Uterus (tissue), 4 donors: ENCODE results near the gene HLA-C. TPM values are rescaled to one million over a fixed set of nuclear protein-coding genes. Genes with fewer than 3 reads are reported as not detected.

ENCODE experiments used
- DNase-seq, 2 donors: peaks; one replicate each; pipeline ENCODE4 v3.0.0-alpha.2; 2019 to 2020
- H3K27ac ChIP-seq, 2 donors: fragments of 200-600 bp; sonication (generic); 1 replicate in 1 of 2; 2 replicates in 1 of 2; pipeline ENCODE4 v1.5.1; 2016 to 2018
- H3K27me3 ChIP-seq, 2 donors: fragments of 200-600 bp; sonication (generic); one replicate each; pipeline ENCODE4 v1.5.1; 2018 to 2019; ENCODE audit warnings: control low read depth in 1 of 2
- H3K36me3 ChIP-seq, 2 donors: fragments of 200-600 bp; sonication (generic); one replicate each; pipeline ENCODE4 v1.5.1; 2019; ENCODE audit warnings: control low read depth in 1 of 2
- H3K4me1 ChIP-seq, 2 donors: fragments of 200-600 bp; sonication (generic); one replicate each; pipeline ENCODE4 v1.5.1; 2018 to 2019; ENCODE audit warnings: control low read depth in 1 of 2
- H3K4me3 ChIP-seq, 2 donors: fragments of 200-600 bp; sonication (generic); 1 replicate in 1 of 2; 2 replicates in 1 of 2; pipeline ENCODE4 v1.5.1; 2018 to 2019; ENCODE audit warnings: mild to moderate bottlenecking in 1 of 2
- H3K9me3 ChIP-seq, 2 donors: fragments of 200-600 bp; sonication (generic); one replicate each; pipeline ENCODE4 v1.5.1; 2019; ENCODE audit warnings: control low read depth in 1 of 2
- POLR2A ChIP-seq, 2 donors: fragments of 450-650 bp; IDR thresholded peaks; one replicate each; pipeline ENCODE4 v1.6.1; 2016; ENCODE audit warnings: antibody characterized with exemption in 2 of 2, mild to moderate bottlenecking in 1 of 2, moderate library complexity in 1 of 2
- intact Hi-C: fragments of 100-400 bp; cut with DNase I; formaldehyde crosslinking; loops from one replicate; pipeline ENCODE4 v1.15.1; 2023; ENCODE audit warnings: low total_unique reads
- total RNA-seq, 4 donors: library from RNA; depleted of rRNA in 3 of 4; stranded (reverse); fragments of >200 nt in 3 of 4; gene quantifications; one replicate each; pipeline versions ENCODE4 v1.1.0 to v1.2.4, GENCODE V29; 2014 to 2023
- TF ChIP-seq, protein P1 (sequence below), 4 experiments: fragments of 200-600 bp in 2 of 4; fragments of 450-650 bp in 2 of 4; sonication (generic) in 2 of 4; IDR thresholded peaks; one replicate each; pipeline ENCODE4 v1.5.1; 2016 to 2019; ENCODE audit warnings: antibody characterized with exemption in 4 of 4, mild to moderate bottlenecking in 2 of 4, moderate library complexity in 1 of 4
- donor health status: DM: yes; HTN: yes; CAD: no.

HLA-C gene
- total RNA-seq, 4 donors from 2014 or later: 209 to 650 (median 336) TPM

DNA sequence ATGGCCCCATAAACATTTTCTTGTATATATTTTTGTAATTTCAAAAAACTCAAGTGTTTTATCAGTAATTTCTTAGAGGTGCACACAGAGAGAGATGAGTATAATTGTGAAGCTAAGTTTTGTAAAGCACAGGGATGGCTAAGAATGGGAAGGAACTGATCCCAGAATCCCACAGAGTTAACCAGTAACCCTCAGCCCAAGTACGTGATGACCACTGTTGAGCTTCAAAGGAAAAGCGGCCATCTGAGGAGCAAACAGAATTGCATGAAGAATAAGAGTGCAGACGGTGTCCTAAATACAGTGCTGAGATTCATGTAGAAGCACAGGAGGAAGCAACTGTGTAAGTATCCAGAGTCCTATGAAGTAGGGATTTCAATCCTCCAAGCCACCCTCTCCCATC is 28.1 kb upstream of the HLA-C start:
- H3K27me3 ChIP-seq: peaks cover 0 to 6% of the 10 kb centered on the region in 2 donors
- TF ChIP-seq POLR2A (IDR thresholded peaks at IDR 0.05): no peak
- TF ChIP-seq, protein P1, sequence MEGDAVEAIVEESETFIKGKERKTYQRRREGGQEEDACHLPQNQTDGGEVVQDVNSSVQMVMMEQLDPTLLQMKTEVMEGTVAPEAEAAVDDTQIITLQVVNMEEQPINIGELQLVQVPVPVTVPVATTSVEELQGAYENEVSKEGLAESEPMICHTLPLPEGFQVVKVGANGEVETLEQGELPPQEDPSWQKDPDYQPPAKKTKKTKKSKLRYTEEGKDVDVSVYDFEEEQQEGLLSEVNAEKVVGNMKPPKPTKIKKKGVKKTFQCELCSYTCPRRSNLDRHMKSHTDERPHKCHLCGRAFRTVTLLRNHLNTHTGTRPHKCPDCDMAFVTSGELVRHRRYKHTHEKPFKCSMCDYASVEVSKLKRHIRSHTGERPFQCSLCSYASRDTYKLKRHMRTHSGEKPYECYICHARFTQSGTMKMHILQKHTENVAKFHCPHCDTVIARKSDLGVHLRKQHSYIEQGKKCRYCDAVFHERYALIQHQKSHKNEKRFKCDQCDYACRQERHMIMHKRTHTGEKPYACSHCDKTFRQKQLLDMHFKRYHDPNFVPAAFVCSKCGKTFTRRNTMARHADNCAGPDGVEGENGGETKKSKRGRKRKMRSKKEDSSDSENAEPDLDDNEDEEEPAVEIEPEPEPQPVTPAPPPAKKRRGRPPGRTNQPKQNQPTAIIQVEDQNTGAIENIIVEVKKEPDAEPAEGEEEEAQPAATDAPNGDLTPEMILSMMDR (IDR thresholded peaks at IDR 0.05): no peak
- intact Hi-C loops: no loop called here
- H3K4me1 ChIP-seq: no peaks in the 10 kb centered on the region
- no peak overlapping the region for H3K4me3 ChIP-seq
- DNase-seq: no peak
- no peaks in the 10 kb centered on the region for H3K36me3 ChIP-seq
- no peaks in the 10 kb centered on the region for H3K9me3 ChIP-seq
- H3K27ac ChIP-seq: no peak overlapping the region

DNA sequence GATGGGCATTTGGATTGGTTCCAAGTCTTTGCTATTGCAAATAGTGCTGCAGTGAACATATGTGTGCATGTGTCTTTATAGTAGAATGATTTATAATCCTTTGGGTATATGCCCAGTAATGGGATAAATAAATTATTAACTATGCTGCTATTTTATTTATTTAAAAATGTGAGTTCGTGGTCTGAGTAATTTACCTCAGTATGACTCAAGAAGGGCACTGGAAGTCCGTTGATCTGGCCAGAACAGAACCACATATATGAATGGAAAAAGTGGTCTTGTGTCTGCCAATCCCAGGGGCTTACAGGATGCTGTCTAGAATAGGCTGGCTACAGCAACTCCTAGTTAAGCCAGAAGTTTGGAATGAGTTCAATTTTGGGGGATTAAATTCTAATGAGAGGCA is 27.6 kb upstream of the HLA-C start:
- H3K9me3 ChIP-seq: no peaks in the 10 kb centered on the region
- TF ChIP-seq, protein P1 (IDR thresholded peaks at IDR 0.05): no peak
- no peak for TF ChIP-seq POLR2A (IDR thresholded peaks at IDR 0.05)
- intact Hi-C loops: no loop called here
- no peak overlapping the region for H3K27ac ChIP-seq
- no peaks in the 10 kb centered on the region for H3K36me3 ChIP-seq
- peaks cover 0 to 6% of the 10 kb centered on the region in 2 donors for H3K27me3 ChIP-seq
- no peaks in the 10 kb centered on the region for H3K4me1 ChIP-seq
- H3K4me3 ChIP-seq: no peak overlapping the region
- DNase-seq: no peak

DNA sequence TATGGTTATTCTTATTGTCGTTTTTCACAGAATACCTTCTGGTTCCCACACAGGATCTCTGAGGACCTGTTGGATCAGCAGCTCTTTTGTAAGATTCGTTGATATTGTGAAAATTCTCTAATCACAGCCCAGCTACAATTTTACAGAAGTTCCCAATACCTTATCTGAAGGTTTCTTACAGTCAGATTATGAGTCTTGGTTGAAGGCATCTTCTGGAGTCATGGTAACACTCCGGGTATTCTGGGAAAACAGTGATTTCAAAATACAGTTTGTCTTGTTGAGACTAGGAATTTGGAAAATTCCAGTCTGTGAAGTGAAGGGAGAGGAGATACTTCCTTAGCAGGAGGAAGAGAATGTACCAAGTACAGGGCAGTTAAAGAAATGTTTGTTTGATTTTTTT is 22.2 kb upstream of the HLA-C start:
- Histone ChIP-seq H3K4me1 (no peaks in the 10 kb centered on the region), H3K36me3 (no peaks in the 10 kb centered on the region), H3K27me3 (peaks cover 0 to 6% of the 10 kb centered on the region in 2 donors), H3K4me3 (no peak overlapping the region), H3K9me3 (no peaks in the 10 kb centered on the region), H3K27ac (no peak overlapping the region)
- intact Hi-C loops: no loop called here
- DNase-seq: no peak
- TF ChIP-seq, protein P1 (IDR thresholded peaks at IDR 0.05): no peak
- TF ChIP-seq POLR2A (IDR thresholded peaks at IDR 0.05): no peak

DNA sequence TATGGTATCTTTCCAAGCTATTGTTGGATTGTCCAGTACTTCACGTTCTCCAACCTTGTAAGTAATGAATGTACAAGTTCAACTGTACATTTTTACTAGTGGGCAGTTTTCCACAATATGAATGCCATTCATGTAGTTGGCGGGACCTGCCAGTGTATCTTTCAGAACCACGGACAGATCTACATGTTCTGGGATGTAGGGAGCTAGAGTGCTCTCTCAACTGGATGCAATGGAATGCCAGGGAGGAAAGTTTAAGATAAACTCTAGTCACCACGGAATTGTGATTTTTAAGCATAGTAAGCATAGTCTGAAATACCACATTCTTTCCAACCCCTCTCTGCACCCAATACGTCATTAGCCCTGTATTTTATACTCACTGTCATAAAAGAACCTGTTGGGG is 21.5 kb upstream of the HLA-C start:
- H3K4me3 ChIP-seq: no peak overlapping the region
- no peaks in the 10 kb centered on the region for H3K4me1 ChIP-seq
- TF ChIP-seq, protein P1 (IDR thresholded peaks at IDR 0.05): no peak
- no peak for DNase-seq
- H3K9me3 ChIP-seq: no peaks in the 10 kb centered on the region
- no peaks in the 10 kb centered on the region for H3K36me3 ChIP-seq
- no peak overlapping the region for H3K27ac ChIP-seq
- intact Hi-C loops: no loop called here
- peaks cover 0 to 6% of the 10 kb centered on the region in 2 donors for H3K27me3 ChIP-seq

DNA sequence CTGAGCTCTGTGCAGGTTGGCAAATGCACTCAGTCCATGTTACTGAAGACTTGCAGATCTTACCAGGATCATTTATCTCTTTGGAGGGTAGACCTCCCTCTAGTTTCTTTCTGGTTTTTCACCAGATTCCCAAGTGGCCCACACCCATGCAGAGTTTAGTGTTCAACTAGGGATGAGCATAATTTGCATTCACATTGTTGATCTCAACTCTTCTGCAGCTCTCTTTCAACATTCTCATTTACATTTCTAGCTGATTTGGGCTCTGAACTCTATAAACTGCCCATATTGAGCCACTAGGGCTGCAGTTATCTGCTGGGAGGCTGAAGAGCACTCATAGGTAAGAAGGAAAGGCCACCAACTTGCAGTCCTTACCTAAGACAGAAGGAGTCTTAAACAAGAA is 17.9 kb upstream of the HLA-C start:
- intact Hi-C loops: no loop called here
- Histone ChIP-seq H3K27me3 (no peaks in the 10 kb centered on the region), H3K36me3 (no peaks in the 10 kb centered on the region), H3K27ac (no peak overlapping the region), H3K4me3 (no peak overlapping the region), H3K9me3 (no peaks in the 10 kb centered on the region), H3K4me1 (no peaks in the 10 kb centered on the region)
- no peak for TF ChIP-seq POLR2A (IDR thresholded peaks at IDR 0.05)
- TF ChIP-seq, protein P1 (IDR thresholded peaks at IDR 0.05): no peak
- no peak for DNase-seq
